Right cardiac atrium (tissue), 5 donors: ENCODE data around the gene DTX1. TPM values are rescaled to one million over a fixed set of nuclear protein-coding genes. Genes with fewer than 3 reads are reported as not detected.

ENCODE experiments used
- ATAC-seq, 2 donors: fragments of 200-7000 bp; cut with Tn5 transposase; one replicate each; pipeline versions ENCODE4 v1.8.0 to v1.9.1; 2020; ENCODE audit warnings: moderate library complexity in 2 of 2, mild to moderate bottlenecking in 1 of 2
- DNase-seq, 3 donors: peaks; one replicate each; pipeline ENCODE4 v3.0.0-alpha.2; 2020
- H3K27ac ChIP-seq: one replicate; pipeline ENCODE4 v1.5.1; 2013; ENCODE audit warnings: mild to moderate bottlenecking, low read length, control low read depth, moderate library complexity
- H3K27me3 ChIP-seq: one replicate; pipeline ENCODE4 v1.6.1; 2013; ENCODE audit not compliant: control insufficient read depth, insufficient read depth
- H3K4me1 ChIP-seq: one replicate; pipeline ENCODE4 v1.6.1; 2013; ENCODE audit warnings: low read length; ENCODE audit not compliant: control insufficient read depth, insufficient read depth
- H3K4me3 ChIP-seq: one replicate; pipeline ENCODE4 v1.5.1; 2013; ENCODE audit warnings: low read length, control low read depth
- H3K9me3 ChIP-seq: one replicate; pipeline ENCODE4 v1.6.1; 2013; ENCODE audit warnings: low read length; ENCODE audit not compliant: control insufficient read depth
- WGBS: extraction: QIAGEN DNeasy Blood & Tissue Kit; methylation state at CpG from one replicate; pipeline ENCODE4 v1.1.7; 2013; 5-methylcytosine and 5-hydroxymethylcytosine counted together
- intact Hi-C, 4 donors: fragments of 100-400 bp; cut with DNase I; formaldehyde crosslinking; loops; one replicate each; pipeline versions ENCODE4 v1.11.0 to v1.14.0; 2022 to 2023
- polyA plus RNA-seq: library from polyadenylated mRNA; stranded (reverse); fragments of 200-250 nt; gene quantifications from one replicate; pipeline ENCODE4 v1.2.3, GENCODE V29; 2013
- total RNA-seq, 4 donors: library from RNA; stranded (reverse); fragmentation: NEBNext Ultra II Directional; extraction: Animal tissue kit (Norgen Biotek cat#: 25700); gene quantifications; one replicate each; pipeline ENCODE4 v1.2.1, GENCODE V29; 2021
- donor health status: healthy with polysubstance abuse.
- donor health status: DM: no; HTN: yes; CAD: no.
- donor health status: DM: no; HTN: no; CAD: no.
- donor health status: DM: no; HTN: yes; CAD: no; lungs with severe emphysema.
- donor health status: DM: yes; HTN: yes; CAD: no.

Gene DTX1
- total and polyA plus RNA-seq, 5 donors = 1.2 to 4.9 (median 3.1) TPM

DNA sequence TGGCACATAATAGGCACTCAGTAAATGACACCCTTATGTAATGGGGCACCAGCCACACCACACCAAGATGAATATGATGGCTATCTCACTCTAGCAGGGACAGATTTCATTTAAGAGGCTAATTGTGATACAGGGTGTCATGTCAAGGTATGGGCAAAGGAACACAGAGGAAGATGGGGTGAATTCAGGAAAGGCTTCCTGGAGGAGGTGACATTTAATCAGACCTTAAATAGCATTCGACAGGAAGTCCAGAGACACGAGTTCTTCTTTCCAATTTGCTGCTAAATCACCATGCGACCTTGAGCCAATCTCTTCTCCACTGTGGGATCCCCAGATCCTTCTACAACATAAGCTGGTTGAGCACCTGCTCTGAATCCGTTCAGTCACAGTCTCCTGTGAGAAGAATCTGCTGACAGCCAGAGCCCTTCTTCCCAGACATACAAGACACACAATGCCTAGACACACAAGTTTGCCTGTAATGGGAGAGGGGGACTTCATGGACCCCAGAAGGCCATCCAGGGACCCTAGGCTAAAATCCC, 1.5 kb upstream of the DTX1 start:
- no peaks in the 10 kb centered on the region for H3K4me1 ChIP-seq
- no peaks in the 10 kb centered on the region for H3K27me3 ChIP-seq
- H3K4me3 ChIP-seq = no peak overlapping the region
- WGBS = 70% methylated on average over 4 of the region's 4 CpGs
- H3K27ac ChIP-seq = no peak overlapping the region
- intact Hi-C loops = loop anchor here in 3 of 4 donors (5.0 to 10.0 kb wide), 3 partner anchors 42 to 117 kb away; no protein-coding TSS in a partner anchor
- no peaks in the 10 kb centered on the region for H3K9me3 ChIP-seq
- no peak for DNase-seq
- no peak for ATAC-seq

DNA sequence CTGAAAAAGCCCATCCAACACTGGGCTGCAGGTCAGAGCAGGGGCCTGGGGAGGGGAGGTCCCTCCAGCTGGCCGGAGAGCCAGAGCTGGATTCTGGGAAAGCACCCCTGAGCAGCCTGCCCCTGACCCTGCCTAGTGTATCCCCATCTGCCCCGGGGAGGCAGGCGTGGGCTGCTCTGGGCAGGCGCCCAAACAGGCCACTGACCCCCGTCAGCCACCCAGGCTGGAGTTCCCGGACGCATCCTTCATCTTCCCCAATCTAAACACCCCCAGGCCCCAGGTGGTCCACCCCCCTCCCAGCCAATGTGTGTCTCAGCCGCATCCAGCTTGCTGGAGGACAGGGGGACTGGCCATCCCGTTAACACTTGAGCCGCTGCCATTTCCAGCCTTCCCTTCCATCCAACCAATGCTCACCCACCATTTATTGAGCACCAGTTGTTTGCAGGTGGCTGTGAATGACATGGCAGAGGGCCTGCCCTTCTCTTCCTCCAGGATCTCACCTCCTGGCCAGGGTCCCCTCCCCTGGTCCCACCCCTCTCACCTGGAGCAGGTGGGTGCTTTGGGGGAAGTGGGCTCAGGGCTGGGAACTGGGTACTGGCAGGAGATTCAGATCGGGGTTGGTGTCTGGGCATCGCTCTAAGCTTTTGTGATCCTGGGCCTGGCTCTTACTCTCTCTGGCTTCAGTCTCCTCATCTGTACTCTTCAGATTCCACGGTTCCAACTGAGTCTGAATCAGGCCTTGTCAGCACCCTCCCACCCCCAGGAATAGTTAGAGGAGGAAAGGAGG, 743 bp upstream of the DTX1 start:
- ATAC-seq = no peak
- intact Hi-C loops = loop anchor here in 1 of 4 donors (10.0 kb wide), 1 partner anchor 99 kb away; no protein-coding TSS in a partner anchor
- H3K4me3 ChIP-seq = no peak overlapping the region

DNA sequence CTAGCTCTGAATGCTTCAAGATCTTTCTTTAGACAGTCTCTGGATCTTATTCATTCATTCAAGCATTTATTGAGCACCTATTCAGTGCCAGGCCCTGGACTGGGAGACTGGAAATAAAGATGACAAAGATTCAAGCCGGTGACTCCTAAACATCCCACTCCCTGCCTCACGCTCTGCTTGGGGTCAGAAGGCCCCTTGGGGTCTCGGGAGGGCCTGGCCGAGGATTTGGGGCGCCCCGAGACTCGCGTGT, 224 bp upstream of the DTX1 start:
- ATAC-seq (no peak), DNase-seq (no peak)
- intact Hi-C loops = loop anchor here in 1 of 4 donors (10.0 kb wide), 1 partner anchor 98 kb away; no protein-coding TSS in a partner anchor
- Histone ChIP-seq H3K4me3 (peak overlapping the region; percentile 50), H3K27me3 (no peaks in the 10 kb centered on the region), H3K9me3 (no peaks in the 10 kb centered on the region), H3K27ac (no peak overlapping the region), H3K4me1 (no peaks in the 10 kb centered on the region)
- 7% methylated on average over 8 of the region's 8 CpGs for WGBS

More for the DNA sequence above, 743 bp upstream of the DTX1 start:
- no peak overlapping the region for H3K27ac ChIP-seq
- no peaks in the 10 kb centered on the region for H3K9me3 ChIP-seq
- WGBS = 49% methylated on average over 13 of the region's 13 CpGs
- H3K4me1 ChIP-seq = no peaks in the 10 kb centered on the region
- DNase-seq = peak in 1 of 3 donors; percentile 51
- no peaks in the 10 kb centered on the region for H3K27me3 ChIP-seq

DNA sequence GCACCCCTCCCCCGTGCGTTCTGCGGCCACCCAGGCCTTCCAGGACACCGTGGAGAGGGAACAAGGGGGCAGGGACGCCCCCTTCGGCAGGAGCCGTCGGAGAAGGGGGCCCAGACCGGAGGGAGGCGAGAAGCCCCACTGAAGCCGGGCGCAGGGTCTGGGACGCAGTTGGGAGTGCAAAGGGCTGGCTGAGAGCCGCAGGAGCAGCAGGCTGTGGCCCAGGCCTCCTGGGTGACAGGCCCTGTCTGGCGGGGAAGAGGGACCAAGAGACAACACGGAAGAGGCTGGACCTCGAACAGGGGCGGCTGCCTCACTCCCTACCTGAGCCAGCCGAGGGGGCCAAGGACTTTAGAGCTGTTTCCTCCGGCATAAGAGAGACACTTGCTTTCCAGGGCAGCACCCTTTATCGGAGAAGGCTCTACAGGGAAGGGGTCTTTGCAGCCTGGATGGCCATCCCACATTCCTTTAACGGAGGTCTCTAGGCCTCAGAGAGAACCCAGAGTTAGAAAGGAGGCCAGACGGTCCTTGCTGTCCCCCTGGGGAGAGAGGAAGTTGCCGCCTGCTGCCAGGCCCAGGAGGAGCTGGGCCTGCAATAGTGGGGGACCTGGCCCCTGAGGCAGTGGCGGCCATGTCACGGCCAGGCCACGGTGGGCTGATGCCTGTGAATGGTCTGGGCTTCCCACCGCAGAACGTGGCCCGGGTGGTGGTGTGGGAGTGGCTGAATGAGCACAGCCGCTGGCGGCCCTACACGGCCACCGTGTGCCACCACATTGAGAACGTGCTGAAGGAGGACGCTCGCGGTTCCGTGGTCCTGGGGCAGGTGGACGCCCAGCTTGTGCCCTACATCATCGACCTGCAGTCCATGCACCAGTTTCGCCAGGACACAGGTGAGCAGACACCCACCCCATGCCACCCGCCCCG, 1.3 kb downstream of the DTX1 start:
- Histone ChIP-seq H3K27me3 (no peaks in the 10 kb centered on the region), H3K4me3 (peak overlapping the region; percentile 50), H3K4me1 (no peaks in the 10 kb centered on the region), H3K27ac (no peak overlapping the region), H3K9me3 (no peaks in the 10 kb centered on the region)
- ATAC-seq (peak in 1 of 2 donors; percentile 13), DNase-seq (peak in 1 of 3 donors; percentile 50)
- intact Hi-C loops = loop anchor here in 1 of 4 donors (10.0 kb wide), 1 partner anchor 97 kb away; no protein-coding TSS in a partner anchor
- WGBS = 58% methylated on average over 44 of the region's 44 CpGs

DNA sequence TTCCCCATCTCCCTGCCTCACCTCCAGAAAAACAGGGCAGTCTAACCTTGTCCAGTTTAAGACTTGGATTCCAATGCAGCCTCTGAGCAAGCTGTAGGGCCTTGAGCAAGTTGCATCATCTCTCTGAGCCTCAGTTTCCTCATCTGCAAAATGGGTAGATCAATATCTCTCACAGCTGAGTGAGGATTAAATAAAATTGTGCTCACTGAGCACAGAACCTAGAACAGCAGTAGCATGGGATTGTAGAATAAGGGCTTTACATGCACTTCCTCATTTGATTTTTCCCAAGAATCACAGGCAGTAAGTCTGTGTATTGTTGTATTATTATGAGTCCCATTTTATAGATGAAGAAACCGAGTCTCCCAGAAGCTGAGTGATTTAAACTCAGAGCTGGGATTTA, 2.0 kb downstream of the DTX1 start:
- intact Hi-C loops = loop anchor here in 1 of 4 donors (10.0 kb wide), 1 partner anchor 96 kb away; no protein-coding TSS in a partner anchor
- Histone ChIP-seq H3K9me3 (no peaks in the 10 kb centered on the region), H3K27me3 (no peaks in the 10 kb centered on the region), H3K4me3 (no peak overlapping the region), H3K4me1 (no peaks in the 10 kb centered on the region), H3K27ac (no peak overlapping the region)
- ATAC-seq (no peak), DNase-seq (no peak)
- WGBS = 93% methylated on average over 1 of the region's 1 CpG

DNA sequence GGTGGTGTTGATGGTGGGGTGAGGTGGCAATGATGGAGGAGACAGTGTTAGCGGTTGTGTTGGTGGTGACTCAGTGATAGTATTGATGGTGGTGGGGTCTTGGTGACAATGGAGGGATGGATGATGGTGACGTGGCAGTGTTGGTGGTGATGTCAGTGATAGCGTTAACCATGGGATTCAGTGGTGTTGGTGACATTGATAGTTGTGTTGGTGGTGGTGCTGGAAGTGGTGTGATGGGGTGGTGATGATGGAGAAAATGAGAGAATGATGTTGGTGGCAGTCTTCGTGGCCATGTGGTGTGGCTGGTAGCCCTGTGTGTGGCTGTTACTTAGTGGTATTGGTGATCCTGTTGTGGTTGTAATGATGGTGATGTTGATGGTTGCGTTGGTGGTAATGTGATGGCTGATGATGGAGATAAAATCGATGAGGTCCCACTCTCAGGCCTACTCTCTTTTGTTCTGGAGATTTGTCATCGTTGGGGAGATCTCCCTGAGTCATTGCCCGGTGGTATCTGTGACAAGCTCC, 2.6 kb downstream of the DTX1 start:
- Histone ChIP-seq H3K27me3 (no peaks in the 10 kb centered on the region), H3K27ac (no peak overlapping the region), H3K4me1 (no peaks in the 10 kb centered on the region), H3K4me3 (no peak overlapping the region), H3K9me3 (no peaks in the 10 kb centered on the region)
- ATAC-seq (no peak), DNase-seq (no peak)
- intact Hi-C loops = loop anchor here in 1 of 4 donors (10.0 kb wide), 1 partner anchor 96 kb away; no protein-coding TSS in a partner anchor
- 90% methylated on average over 8 of the region's 8 CpGs for WGBS

DNA sequence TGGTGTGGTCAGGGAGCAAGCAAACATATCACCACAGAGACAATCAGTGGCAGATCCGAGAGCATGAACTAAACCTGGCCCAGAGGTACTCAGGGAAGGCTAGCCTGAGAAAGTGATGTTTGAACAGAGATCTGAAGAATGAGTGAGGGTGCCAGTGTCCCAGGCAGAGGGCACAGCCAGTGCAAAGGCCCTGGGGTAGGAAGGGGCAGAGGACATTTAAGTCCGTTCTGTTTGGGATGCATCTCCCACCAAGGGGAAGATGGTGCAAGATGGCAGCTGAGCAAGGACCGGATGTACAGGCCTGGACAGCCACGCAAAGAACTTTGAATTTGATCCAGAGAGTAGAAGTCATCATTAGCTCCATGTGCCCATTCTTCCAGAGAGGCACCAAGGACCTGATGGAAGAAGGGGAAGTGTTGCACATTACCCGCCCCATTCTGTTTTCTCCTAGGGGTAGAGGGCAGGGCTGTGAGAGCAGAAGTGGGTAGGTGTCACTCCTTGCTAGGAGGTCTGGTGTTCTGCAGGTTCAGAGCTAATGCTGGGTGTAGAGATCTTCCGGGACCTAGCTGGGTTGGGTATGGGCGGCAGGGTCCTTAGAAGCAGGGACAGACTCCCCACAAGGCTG, 3.9 kb downstream of the DTX1 start:
- Histone ChIP-seq H3K4me1 (no peaks in the 10 kb centered on the region), H3K27me3 (no peaks in the 10 kb centered on the region), H3K9me3 (no peaks in the 10 kb centered on the region), H3K4me3 (no peak overlapping the region), H3K27ac (no peak overlapping the region)
- intact Hi-C loops = no loop called here
- DNase-seq (no peak), ATAC-seq (no peak)
- WGBS = 85% methylated on average over 7 of the region's 7 CpGs

DNA sequence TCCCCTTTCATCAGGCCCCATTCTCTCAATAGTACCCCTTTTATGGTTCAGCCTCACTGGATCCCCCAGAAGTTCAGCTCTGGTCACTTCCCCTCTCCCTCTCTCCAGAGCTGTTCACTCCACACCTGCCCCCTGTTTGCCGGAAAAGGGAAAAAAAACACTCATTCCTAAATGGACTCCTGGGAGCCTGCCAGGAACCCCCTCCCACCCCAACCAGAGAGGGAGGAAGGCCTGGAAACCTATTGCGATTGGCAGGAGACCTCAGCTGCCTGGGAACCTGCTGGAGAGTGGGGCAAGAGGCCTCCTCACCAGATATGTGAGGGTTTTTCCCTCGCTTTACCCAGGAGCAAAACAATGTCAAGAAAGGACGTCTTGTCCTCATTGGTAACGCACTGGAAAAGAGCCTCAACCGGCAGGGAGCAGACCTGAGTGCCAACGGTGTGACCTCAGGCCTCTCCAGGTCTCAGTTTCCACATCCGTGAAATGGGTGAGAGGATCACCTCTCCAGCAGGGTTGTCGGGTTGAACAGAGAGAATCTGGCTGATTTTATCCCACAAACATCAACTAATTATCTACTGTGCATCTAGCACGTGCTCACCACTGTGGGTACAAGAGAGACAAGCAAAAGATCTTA, 4.6 kb downstream of the DTX1 start:
- H3K4me1 ChIP-seq = no peaks in the 10 kb centered on the region
- 70% methylated on average over 10 of the region's 10 CpGs for WGBS
- no peak overlapping the region for H3K4me3 ChIP-seq
- H3K27ac ChIP-seq = no peak overlapping the region
- H3K9me3 ChIP-seq = no peaks in the 10 kb centered on the region
- no peaks in the 10 kb centered on the region for H3K27me3 ChIP-seq
- DNase-seq = peak in 1 of 3 donors; percentile 28
- no peak for ATAC-seq
- intact Hi-C loops = no loop called here

DNA sequence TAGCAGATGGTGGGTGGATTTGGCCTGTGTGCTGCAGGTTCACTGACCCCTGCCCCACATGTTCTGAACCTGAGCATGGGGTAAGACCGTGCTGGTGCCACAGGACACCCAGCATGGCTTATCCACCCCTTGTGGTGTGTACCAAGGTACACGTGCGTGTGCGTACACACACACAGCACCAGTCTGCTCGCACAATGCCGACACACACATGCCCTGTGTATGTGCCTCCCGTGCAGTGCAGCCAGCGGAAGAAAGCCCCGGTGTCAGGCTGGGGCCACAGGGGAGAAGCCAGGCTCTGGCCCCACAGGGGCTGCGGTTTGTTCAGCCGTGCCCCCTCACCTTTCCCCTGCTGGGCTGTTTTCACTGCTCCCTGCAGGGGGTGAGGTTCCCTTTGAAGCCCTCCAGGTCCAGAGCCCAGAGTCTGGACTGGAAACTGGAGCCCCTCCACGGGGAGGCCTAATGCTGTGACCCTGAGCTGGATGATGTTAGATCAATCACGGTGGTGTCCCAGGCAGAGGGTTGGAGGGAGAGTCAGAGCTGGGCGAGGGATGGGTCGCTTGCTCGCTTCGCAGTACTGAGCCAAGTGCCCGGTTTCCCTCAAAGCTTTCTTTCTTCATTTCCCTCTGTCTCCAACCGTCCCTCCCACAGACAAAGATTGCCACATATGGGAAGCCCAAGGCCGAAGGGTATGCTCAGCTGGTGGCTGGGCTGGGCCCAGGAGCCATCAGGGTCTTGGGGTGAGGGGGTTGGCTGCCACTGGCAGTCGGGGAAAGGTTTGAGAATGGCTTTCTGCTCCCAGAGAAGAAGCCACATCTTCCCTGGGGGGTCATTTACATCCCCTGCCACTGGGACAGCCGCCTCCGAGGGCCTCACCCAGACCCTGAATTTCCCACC, 6.2 kb downstream of the DTX1 start:
- H3K4me1 ChIP-seq = no peaks in the 10 kb centered on the region
- no peaks in the 10 kb centered on the region for H3K27me3 ChIP-seq
- intact Hi-C loops = no loop called here
- 62% methylated on average over 23 of the region's 23 CpGs for WGBS
- H3K9me3 ChIP-seq = no peaks in the 10 kb centered on the region
- no peak overlapping the region for H3K4me3 ChIP-seq
- H3K27ac ChIP-seq = no peak overlapping the region
- no peak for ATAC-seq
- DNase-seq = no peak
